ENCODE measurements around the gene PODN.

GRCh38 chr1:53074313-53075154, 12.5 kb downstream of the PODN start:
- TF ChIP-seq CTCF (IDR thresholded peaks at IDR 0.05) (no peak), POLR2AphosphoS5 (IDR thresholded peaks at IDR 0.05) (no peak), POLR2A (IDR thresholded peaks at IDR 0.05) (no peak), EP300 (IDR thresholded peaks at IDR 0.05) (no peak)

Measured in stomach (tissue), 4 donors.